NOMO-1 treated with dmso at 0.1 percent for 144 hours (cell line): Measurements from ENCODE around the gene MSANTD2.
"Not testable (repeated sequence)": the region's sequence is repeated elsewhere in the genome, so short reads cannot be mapped to it uniquely, and the experiment has no call there.

Experiments used
- DNase-seq: peaks from one replicate; lab custom pipeline; 2025; ENCODE audit not compliant: unreplicated experiment; lab: John Stamatoyannopoulos, UW

MSANTD2 gene

DNA sequence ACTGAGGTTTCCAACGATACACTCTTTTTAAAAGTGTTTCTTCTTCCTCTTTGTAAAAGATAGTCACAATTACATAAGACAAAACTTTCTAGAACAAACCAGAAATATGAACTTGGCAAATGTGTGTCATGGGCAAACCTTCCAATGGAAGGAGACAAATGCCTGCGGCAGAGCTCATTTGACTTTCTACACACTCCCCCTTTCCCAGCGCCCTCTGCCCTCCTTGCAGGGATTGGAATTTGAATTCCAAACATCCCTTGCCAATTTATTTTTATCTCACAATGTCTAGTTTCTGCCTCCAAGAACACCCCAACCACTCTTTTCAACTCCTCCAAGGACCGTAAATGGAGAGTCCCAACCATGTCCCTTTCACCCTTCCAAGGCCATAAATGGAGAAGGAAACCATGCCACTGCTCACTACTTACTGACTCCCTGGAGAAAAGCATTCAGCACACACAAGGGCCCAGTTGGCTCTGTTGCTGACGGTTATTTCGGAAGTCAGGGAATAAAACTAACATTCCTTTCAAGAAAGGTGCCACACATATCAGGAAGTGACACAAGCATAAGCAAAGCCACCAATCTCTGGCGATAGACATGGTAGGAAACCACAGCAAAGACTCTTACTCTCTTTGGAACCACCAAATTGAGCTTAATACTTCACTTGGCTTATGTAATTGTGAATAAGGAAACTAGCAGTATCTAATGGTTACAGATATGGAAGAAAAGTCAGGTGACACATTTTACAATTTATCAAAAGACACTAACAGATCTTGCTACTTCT, 23.2 kb downstream of the MSANTD2 start:
- no peak for DNase-seq

DNA sequence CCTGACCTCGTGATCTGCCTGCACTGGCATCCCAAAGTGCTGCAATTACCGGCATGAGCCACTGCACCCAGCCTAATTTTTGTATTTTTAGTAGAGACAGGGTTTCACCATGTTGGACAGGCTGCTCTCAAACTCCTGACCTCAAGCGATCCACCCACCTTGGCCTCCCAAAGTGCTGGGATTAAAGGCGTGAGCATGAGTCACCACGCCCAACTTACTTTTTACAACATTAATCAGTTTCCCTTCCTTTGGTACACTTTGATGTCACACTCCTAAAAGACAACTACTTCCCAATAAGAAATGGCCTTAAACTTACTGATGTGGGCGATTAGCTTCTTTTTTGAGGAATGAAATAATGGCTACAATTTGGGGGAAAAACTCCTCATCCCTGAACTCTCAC, 29.2 kb downstream of the MSANTD2 start:
- DNase-seq = not testable (repeated sequence)

DNA sequence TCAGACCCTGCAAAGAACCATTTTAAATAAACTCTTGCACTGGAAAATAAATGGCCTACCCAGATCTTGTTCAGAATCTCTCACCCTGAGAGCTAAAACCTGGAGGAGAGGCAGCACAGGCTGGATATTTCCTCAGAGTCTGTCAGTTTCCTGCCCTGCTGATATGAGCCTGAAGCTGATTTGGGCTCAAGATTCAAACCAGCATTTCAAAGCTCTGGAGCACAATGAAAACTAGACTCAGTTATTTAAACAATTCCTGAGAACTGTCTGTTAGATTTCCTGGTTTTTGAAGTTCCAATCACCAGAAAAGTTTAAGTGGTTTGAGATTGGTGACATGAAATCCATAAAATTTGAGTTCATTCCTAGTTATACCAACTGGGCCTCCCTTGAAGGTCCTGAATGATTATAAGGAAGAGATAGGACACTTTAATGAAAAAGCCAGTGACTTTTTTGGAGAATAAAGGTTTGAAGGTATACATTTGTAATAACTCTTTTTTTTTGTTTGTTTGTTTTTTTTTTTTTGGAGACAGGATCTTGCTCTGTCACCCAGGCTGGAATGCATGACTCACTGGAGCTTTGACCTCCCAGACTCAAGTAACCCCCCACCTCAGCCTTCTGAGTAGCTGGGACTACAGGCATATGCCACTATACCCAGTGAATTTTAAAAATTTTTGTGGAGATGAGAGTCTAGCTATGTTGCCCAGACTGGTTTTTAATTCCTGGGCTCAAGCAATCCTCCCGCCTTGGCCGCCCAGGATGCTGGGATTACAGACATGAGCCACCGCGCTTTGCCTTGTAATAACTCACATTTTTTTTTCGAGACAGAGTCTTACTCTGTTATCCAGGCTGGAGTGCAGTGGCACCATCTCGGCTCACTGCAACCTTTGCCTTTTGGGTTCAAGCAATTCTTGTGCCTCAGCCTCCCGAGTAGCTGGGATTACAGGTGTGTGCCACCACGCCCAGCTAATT, 30.1 kb downstream of the MSANTD2 start:
- DNase-seq = no peak

DNA sequence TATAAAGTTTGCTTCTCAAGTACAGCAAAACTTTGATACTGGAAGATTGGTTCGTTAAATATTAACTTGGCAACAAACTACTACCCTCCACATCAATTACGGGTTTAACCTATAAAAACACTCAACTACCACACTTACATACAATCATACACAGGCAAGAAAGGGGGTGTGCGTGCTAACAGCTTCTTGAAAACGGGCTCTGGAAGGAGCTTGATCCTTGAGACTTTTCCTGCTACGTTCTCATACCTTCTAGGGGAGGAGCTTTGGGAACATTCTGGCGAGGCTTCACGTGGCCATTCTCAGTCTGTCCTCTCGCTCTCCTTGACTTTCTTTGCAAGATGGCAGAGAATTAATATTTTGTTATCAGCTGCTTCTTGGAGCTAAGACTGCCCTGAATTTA, 31.3 kb downstream of the MSANTD2 start:
- DNase-seq = no peak

DNA sequence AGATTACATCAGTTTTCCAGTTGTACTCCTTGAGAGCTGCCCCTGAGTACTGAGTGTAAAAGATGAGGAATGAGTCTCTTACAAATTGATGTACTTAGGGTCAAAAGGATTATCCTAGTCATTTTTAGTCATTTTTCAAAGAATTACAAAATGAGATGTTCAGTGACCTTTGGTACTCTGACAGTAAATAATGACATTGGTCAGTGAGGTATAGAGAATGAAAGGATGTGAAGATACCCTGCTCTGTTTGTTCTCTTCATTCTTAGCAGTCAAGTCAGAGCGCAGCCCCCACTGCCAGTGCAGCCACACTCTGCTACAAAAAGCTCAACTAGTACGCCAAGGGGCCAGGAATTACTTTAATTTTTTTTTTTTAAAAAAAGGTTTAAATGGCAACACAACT, 34.0 kb downstream of the MSANTD2 start:
- DNase-seq = no peak

DNA sequence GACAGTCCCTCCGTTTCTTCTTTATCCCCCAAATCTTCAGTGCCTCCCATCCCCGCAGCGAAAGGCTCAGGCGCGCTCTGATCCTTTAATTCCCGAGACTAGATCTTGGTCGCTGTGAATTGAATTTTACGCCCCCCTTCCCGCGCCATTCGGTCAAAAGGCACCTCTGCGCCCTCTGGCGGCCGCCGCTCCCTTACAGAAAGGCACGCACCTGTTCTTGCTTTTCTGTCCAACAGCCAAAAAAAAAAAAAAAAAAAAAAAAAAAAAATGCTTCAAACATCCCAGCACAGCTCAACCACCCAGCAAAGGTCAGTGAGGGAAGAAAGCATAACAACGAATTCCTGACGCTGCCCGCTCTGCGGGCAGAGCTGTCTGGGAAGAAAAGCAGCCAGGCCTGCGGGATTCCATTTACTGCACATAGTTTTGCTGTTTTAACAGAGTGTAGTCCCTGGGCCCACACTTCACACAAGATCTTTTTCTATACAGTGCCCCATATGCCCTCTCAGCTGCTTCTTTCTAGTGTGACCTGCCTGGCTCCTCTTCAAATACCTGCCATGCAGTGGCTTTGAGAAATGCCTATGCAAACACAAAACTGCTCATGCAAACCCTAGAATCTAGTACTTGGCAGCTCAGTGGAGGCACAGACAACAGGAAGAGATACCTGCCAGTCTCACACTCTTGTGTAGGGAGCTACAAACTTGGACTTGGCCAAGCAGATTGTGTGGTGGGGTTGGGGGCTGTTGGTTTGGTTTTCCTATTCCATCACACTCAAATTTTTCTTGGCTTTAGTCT, 36.9 kb downstream of the MSANTD2 start:
- DNase-seq = peak; percentile 36

DNA sequence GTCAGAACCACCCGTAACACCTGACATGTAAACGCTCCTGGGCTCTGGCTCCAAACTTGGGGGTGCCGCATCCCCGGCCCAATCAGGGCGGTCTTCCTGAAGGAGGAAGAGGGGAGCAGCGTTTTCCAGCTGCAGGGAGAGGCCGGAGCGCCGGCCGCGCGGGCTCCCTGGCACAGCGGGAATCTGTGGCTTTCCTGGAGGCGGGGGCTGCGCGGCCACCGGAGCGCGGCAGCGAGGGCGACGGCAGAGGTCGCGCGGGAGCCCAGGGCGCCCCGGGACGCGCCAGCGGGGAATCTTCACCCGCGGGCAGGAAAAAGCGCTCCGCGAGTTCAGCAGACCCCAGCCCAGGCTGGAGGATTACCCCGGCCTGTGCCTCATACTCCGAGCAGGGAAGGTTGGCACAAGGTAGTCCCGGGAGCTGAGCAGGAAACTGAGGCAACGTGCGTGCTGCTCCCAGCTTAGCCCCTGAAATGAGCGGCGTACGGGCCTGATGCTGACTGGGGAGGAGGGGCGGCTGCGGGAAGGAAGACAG, 37.5 kb downstream of the MSANTD2 start:
- no peak for DNase-seq

DNA sequence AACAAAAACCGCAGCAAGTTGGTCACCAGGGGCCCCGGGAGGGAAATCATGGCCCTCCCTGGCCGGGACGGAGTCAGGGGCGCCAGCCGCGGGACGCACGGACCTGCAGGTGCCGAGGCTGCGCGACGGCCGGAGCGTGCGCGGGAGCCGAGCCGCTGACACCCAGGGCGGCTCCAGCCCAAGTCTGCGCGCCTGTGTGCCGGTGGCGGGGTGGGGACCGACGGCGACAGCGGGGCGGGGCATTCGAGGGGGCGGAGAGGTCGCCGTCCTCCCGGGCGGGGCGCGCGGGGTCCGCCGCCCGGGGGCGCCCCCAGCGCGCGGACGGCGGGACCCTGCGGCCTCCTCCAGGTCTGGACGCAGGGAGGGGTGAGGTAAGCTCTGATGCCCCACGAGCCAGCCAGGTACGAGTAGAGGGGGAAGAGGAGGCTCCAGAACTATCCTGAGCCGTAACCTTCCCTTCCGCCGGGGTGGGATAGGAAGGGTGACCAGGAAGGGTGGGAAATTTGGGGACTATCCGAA, 38.0 kb downstream of the MSANTD2 start, which contains the start of gene ESAM:
Gene ESAM (minus strand): TSS at position 186 of the 519 bp plus-strand sequence. CDS start 136 bp downstream, at position 50.
- DNase-seq = peak; percentile 31

DNA sequence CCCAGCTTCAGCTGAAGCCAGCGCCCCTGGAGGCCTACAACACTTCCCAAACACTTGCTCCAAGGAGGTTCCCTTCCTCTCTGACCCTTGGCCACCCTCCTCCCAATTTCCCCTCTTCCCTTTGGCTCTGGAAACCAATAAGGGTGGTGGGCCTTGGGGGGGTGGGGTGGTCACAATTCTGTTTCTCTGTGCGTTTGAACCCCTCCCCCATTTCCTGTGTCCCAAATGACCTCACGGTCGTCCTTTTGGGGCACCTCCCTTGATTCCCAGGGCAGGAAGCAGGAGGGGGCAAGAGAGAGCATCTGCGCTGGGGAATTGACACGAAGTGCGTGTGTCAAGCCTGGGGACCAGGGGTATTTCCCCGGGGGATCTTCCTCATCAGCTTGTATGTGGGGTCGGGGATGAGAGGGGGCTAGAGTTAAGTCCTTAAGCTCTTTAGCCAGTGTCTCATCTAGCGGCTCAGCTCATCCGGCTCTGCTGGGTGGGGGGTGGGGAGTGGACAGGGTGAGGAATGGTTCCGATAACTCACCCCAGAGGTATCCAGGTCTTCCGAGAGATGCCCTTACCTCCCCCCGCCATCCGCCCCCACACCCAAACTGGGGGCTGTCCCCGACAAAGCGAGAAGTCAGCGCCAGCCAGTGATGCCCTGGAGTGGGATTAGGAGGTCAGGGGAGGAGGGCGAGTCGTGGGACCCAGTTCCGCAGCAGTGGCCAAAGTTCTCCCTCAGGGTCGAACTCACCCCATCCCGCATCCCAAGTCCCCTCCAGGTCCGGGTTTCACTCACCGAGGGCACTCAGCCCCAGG, 38.7 kb downstream of the MSANTD2 start:
- no peak for DNase-seq

DNA sequence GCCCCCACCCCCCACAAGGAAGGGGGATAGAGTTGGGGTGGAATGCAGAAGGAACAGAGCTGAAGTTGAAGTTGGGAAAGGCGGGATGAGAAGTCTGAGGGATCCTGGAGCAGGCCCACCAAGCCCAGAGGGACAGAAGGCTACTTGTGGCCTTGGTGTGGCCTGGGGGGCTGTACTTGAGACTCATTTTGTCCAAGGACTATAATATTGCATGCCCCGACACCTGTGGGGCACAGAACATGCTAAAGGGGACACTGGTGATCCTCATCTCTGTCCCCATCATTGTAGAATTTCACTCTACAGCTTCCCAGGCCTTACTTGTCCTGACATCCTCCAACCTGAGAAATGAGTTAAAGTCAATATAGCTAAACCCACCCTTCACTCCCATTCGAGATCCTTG, 39.4 kb downstream of the MSANTD2 start:
- DNase-seq = no peak

DNA sequence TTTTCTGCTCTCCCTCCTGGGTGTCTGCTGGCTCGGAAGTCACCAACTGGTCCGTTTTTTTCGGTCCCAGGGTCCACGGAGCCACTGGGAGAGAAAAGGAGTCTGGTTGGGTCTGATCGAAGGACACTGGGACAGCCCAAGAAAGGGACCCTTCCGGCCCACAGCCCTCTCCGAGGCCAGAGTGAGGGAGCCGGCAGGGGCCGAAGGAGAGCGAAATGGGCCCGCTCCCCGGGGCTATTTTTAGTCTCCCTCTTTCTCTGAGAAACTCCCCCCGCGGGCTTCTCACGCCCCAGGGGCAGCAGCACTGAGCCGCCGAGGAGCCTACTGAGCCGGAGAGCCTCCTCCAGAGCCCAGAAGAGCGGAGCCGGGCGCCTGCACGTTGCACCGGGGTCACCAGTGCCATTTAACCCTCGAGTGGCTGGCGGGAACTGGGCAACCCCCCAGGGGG, 40.0 kb downstream of the MSANTD2 start:
- DNase-seq = no peak

DNA sequence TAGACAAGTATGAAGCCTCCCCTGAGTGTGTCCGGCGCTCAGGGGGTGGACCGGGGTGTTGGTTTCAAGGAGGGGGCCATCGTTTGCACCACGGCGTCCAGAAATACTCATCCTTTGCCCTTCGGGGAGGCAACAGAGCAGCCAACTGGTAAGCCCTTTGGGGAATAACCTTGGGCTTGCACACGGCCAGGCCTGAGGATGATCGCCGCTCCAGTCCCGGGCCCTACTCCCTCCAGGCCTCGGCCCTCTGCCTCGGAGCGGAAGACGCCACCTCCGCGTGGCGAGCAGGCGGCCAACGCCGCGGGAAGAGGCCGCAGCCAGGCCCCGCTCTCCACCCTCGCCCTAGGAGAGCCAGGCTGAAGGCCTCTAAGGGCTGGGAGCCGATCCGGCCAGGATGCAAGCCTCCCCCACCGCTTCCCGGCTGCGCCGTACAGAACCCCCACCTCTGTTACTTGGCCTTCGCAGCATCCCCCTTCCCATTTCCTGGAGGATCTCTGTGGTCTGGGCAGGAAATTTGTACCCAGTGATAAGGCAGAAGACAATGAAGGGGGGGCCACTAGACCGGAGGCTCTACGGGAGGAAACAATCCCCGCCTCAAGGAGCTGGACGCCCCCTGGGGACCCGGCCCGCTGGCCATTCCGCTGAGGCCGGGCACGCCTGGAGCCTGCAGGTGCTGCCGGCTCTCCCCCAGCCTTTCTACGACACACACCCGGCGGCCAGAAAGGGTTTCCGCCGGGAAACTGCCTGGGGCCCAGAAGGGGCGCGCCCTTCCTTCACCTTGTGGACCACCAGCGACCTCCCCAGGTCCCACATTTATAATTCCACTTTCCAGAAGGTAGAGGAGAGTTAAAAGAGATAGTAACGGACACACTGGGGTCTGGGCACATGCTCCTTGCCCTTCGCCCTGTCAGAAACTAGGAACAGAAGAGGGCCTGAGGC, 40.7 kb downstream of the MSANTD2 start:
- no peak for DNase-seq

DNA sequence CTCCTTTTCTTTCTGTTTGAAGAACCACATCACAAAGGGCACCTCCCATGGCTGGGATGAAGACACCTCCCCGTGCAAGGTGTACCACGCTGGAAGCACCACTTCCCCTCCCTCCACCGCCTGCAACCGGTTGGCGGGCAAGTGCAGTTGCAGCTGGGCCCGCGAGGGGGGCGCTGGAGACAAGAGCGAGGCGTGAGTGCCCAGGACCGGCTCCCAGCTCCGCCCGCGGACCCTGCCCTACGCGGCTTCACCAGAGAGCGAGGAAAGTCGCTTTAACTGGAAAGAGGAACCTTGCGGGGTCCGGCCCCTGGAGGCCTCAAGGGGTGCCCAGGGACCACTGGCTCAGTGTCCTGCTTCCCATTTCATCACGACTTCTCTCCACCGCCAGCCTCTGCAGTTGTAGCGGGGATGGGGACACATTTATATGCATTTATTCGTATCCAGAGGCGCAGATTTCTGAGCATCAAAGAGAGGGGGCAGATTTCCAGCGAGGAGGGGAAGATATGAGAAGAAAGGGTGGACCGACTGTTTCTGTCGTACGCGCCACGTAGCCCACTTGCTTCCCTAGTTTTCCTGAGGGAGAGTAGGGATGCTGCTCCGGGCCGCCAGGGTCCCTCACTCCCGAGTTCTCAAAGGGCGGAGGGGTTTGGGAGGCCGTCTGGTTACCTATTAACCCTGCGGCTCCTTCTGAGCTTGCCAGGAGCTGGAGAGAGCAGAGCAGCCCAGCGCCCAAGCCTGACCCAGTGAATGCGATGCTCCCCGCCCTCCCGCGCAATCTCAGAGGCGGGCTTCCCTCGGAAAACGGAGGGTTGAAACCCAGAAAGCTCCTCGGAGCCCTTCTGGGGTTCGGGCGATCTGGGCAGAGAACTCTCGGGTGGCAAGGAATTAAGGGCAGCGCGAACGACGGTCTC, 41.6 kb downstream of the MSANTD2 start:
- DNase-seq = peak; percentile 95

DNA sequence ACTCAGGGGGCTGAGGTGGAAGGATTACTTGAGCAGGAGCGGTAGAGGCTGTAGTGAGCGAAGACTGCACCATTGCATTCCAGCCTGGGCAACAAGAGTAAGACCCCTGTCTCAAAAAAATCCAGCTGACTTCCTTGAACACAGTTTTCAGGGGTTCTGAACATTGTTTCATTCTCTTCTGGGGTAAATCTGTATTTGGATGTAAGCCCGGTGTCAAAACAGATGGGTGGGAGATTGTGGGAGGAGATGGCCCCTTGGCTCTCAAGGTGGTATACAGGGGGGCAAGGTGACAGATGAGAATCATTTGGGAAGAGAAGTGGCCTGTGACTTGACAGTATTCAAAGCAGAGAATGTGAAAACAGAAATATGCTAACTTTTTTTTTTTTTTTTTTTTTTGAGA, 42.9 kb downstream of the MSANTD2 start:
- no peak for DNase-seq

DNA sequence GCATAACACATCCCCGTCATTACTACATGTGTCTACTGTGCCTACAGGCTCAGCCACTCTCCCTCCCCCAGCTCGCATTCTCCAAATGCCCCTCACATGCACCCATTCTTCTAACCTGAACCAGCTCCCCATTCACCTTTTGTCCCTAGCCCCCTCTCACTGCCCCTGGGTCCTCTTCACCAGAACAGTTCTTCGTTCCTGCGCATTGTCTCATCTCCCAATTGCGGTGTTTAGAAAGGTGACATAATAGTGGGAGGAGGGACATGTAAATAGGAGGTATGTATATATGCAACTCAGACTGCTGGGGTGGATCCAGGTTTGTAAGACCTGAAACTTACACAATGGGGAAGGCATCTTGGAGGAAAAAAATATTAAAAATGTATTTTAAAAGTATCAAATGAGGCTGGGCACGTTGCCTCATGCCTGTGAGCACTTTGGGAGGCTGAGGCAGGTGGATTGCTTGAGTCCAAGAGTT, 43.4 kb downstream of the MSANTD2 start:
- no peak for DNase-seq

DNA sequence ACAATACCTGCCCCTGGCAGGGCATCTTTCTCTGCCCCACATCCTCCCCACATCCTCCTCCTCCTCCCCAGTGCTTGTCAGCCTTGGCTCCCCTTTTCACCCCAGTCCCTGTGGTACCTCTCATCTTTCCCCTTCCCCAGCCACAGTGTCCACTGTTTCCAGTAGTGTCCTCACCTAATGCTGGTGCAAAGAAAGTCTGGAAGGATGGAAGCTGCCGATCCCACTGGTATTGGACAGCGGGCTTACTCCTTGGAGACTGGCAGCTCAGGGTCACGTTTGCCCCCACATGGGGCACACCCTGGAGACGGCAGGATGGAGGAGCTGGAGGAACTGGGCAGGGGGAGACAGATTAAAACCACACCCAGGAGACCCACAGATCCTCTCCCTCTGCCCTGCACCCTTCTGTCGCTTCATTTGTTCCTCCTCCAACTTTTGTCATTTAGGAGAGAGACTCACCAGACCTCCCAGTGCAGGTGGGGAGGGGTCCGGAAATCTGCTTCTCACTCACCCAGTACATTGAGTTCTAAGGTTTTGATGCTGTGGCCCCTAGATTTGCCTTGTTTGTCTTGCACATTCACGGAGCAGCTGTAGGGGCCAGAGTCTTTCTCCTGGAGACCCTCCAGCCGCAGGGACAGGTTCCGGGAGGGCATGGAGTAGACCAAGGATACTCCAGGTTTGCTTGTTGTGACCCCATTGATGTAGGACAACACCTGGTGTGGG, 44.0 kb downstream of the MSANTD2 start:
- DNase-seq = no peak

DNA sequence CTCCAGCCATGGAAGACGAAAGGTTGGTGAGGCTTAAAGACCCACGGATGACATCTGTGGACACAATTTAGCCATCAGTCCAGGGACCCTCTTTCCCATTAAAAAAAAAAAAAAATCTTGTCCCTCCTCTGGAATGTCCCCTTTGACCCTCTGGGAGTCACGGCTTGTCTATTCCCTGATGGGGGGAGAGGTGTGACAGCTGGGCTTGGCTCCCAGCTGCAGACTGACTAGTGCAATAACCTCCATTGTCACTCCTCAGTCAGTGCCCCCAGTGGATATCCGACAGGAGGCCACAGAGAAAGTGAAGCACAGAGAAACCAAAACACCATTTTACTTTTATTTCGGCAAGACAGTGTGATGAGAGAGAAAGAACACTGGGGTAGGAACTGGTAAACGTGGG, 45.5 kb downstream of the MSANTD2 start:
- no peak for DNase-seq
